Right lobe of liver (tissue), 6 donors: Measurements from ENCODE around the gene C12orf42. TPM values are rescaled to one million over a fixed set of nuclear protein-coding genes. Genes with fewer than 3 reads are reported as not detected.
A peak's percentile ranks its signal among the peaks of the same experiment; 100 is the strongest.

Source experiments
- ATAC-seq, 4 donors: fragments of 200-7000 bp; cut with Tn5 transposase; one replicate each; pipeline ENCODE4 v1.9.1; 2020; ENCODE audit warnings: mild to moderate bottlenecking in 4 of 4, moderate library complexity in 4 of 4
- DNase-seq, 3 donors: peaks; one replicate each; pipeline ENCODE4 v3.0.0-alpha.2; 2020
- H3K27ac ChIP-seq, 3 donors: fragments of 200-600 bp; one replicate each; pipeline ENCODE4 v1.8.0; 2022
- H3K27me3 ChIP-seq, 2 donors: fragments of 200-600 bp; one replicate each; pipeline ENCODE4 v1.8.0; 2022
- H3K36me3 ChIP-seq, 4 donors: fragments of 200-600 bp; sonication (generic) in 1 of 4; one replicate each; pipeline versions ENCODE4 v1.5.1 to v1.8.0; 2017 to 2022; ENCODE audit warnings: control low read depth in 1 of 4
- H3K4me1 ChIP-seq, 4 donors: fragments of 200-600 bp; sonication (generic) in 1 of 4; one replicate each; pipeline versions ENCODE4 v1.5.1 to v1.8.0; 2017 to 2022; ENCODE audit warnings: control low read depth in 1 of 4
- H3K4me3 ChIP-seq, 3 donors: fragments of 200-600 bp; one replicate each; pipeline ENCODE4 v1.8.0; 2022
- H3K9me3 ChIP-seq, 4 donors: fragments of 200-600 bp; sonication (generic) in 1 of 4; one replicate each; pipeline versions ENCODE4 v1.5.1 to v1.8.0; 2017 to 2022; ENCODE audit warnings: control low read depth in 1 of 4
- CTCF ChIP-seq, 4 donors: fragments of 200-600 bp in 3 of 4; fragments of 450-650 bp in 1 of 4; IDR thresholded peaks; one replicate each; pipeline versions ENCODE4 v1.5.1 to v1.8.0; 2016 to 2022; ENCODE audit warnings: antibody characterized with exemption in 4 of 4, mild to moderate bottlenecking in 2 of 4
- POLR2A ChIP-seq: fragments of 450-650 bp; IDR thresholded peaks from one replicate; pipeline ENCODE4 v1.6.1; 2017; ENCODE audit warnings: antibody characterized with exemption, mild to moderate bottlenecking
- WGBS: methylation state at CpG from one replicate; pipeline ENCODE4 v1.1.6; 2018; ENCODE audit warnings: low coverage, low lambda C conversion rate; ENCODE audit not compliant: insufficient coverage; ENCODE audit errors: missing lambda C conversion rate; 5-methylcytosine and 5-hydroxymethylcytosine counted together
- intact Hi-C, 2 donors: fragments of 100-400 bp; cut with DNase I; formaldehyde crosslinking; loops; one replicate each; pipeline versions ENCODE4 v1.11.2 to v1.14.1; 2022
- total RNA-seq, 6 experiments: library from RNA; depleted of rRNA in 2 of 6; stranded (reverse); fragments of >200 nt in 2 of 6; fragmentation: NEBNext Ultra II Directional in 3 of 6; extraction: Animal tissue kit (Norgen Biotek cat#: 25700) in 3 of 6; gene quantifications; one replicate each; pipeline versions ENCODE4 v1.1.0 to v1.2.4, GENCODE V29; 2016 to 2023
- donor health status: DM: no; HTN: yes; CAD: no.
- donor health status: DM: no; HTN: no; CAD: no.
- donor health status: DM: no; HTN: no; CAD: no.
- donor health status: DM: no; HTN: yes; CAD: no.
- donor health status: DM: no; HTN: yes; CAD: no.

C12orf42 gene
- total RNA-seq, 6 experiments from 2014 or later = not detected

GRCh38 chr12:103333676-103334075, 162.1 kb downstream of the C12orf42 start:
- H3K4me3 ChIP-seq = no peak overlapping the region
- no peaks in the 10 kb centered on the region for H3K4me1 ChIP-seq
- no peak for DNase-seq
- no peaks in the 10 kb centered on the region for H3K27me3 ChIP-seq
- TF ChIP-seq POLR2A = no peak
- TF ChIP-seq CTCF (IDR thresholded peaks at IDR 0.05) = no peak
- H3K27ac ChIP-seq = no peak overlapping the region
- intact Hi-C loops = no loop called here
- WGBS = 92% methylated on average over 1 of the region's 1 CpG
- H3K36me3 ChIP-seq = no peaks in the 10 kb centered on the region
- no peaks in the 10 kb centered on the region for H3K9me3 ChIP-seq
- ATAC-seq = no peak

- H3K36me3 ChIP-seq = no peaks in the 10 kb centered on the region
- no peaks in the 10 kb centered on the region for H3K27me3 ChIP-seq
- intact Hi-C loops = no loop called here
- no peaks in the 10 kb centered on the region for H3K4me1 ChIP-seq
- ATAC-seq (no peak), DNase-seq (no peak)
- H3K27ac ChIP-seq = no peak overlapping the region
- TF ChIP-seq POLR2A (no peak), CTCF (IDR thresholded peaks at IDR 0.05) (no peak)
- H3K4me3 ChIP-seq = no peak overlapping the region
- WGBS = 100% methylated on average over 4 of the region's 4 CpGs
- no peaks in the 10 kb centered on the region for H3K9me3 ChIP-seq
These were observed 164.1 kb downstream of the C12orf42 start for GRCh38 chr12:103331643-103332042.

- no peaks in the 10 kb centered on the region for H3K27me3 ChIP-seq
- H3K4me3 ChIP-seq = no peak overlapping the region
- WGBS = 22% methylated on average over 1 of the region's 1 CpG
These were observed 165.1 kb downstream of the C12orf42 start for GRCh38 chr12:103330672-103331071.

GRCh38 chr12:103327676-103328075, 168.1 kb downstream of the C12orf42 start:
- TF ChIP-seq POLR2A (no peak), CTCF (IDR thresholded peaks at IDR 0.05) (no peak)
- H3K9me3 ChIP-seq = no peaks in the 10 kb centered on the region
- DNase-seq (no peak), ATAC-seq (no peak)
- H3K4me3 ChIP-seq = no peak overlapping the region
- H3K4me1 ChIP-seq = no peaks in the 10 kb centered on the region
- no peaks in the 10 kb centered on the region for H3K27me3 ChIP-seq
- H3K36me3 ChIP-seq = no peaks in the 10 kb centered on the region
- no peak overlapping the region for H3K27ac ChIP-seq
- intact Hi-C loops = no loop called here

More at GRCh38 chr12:103330672-103331071, 165.1 kb downstream of the C12orf42 start:
- no peaks in the 10 kb centered on the region for H3K36me3 ChIP-seq
- no peak for ATAC-seq
- no peaks in the 10 kb centered on the region for H3K9me3 ChIP-seq
- no peaks in the 10 kb centered on the region for H3K4me1 ChIP-seq
- no peak for DNase-seq
- intact Hi-C loops = no loop called here
- no peak for TF ChIP-seq POLR2A
- TF ChIP-seq CTCF (IDR thresholded peaks at IDR 0.05) = no peak
- no peak overlapping the region for H3K27ac ChIP-seq

GRCh38 chr12:103326190-103326589, 169.6 kb downstream of the C12orf42 start:
- DNase-seq = no peak
- Histone ChIP-seq H3K27ac (no peak overlapping the region), H3K27me3 (no peaks in the 10 kb centered on the region), H3K36me3 (no peaks in the 10 kb centered on the region), H3K9me3 (no peaks in the 10 kb centered on the region), H3K4me1 (no peaks in the 10 kb centered on the region), H3K4me3 (no peak overlapping the region)
- WGBS = 84% methylated on average over 3 of the region's 3 CpGs
- intact Hi-C loops = no loop called here
- ATAC-seq = peak in 1 of 4 donors; percentile 31
- TF ChIP-seq POLR2A = no peak
- TF ChIP-seq CTCF (IDR thresholded peaks at IDR 0.05) = peak in 2 of 4 donors; percentile 9 to 28
